Endodermal cell (in vitro differentiated cells): ENCODE data around the gene AAR2. TPM values are rescaled to one million over a fixed set of nuclear protein-coding genes. Genes with fewer than 3 reads are reported as not detected.

Experiments
- DNase-seq: peaks from one replicate; pipeline ENCODE4 v3.0.0-alpha.2; 2017
- H3K27ac ChIP-seq: 2 replicates; pipeline ENCODE4 v1.5.1; 2013; ENCODE audit warnings: mild to moderate bottlenecking, low read depth, low read length, moderate library complexity
- H3K27me3 ChIP-seq: 2 replicates; pipeline ENCODE4 v1.6.1; 2013; ENCODE audit warnings: mild to moderate bottlenecking, low read length, moderate library complexity; ENCODE audit not compliant: insufficient read depth, control insufficient read depth, poor library complexity, severe bottlenecking
- H3K36me3 ChIP-seq: 2 replicates; pipeline ENCODE4 v1.7.0; 2013; ENCODE audit warnings: mild to moderate bottlenecking, low read length, moderate library complexity; ENCODE audit not compliant: control insufficient read depth, insufficient read depth
- H3K4me1 ChIP-seq: one replicate; pipeline ENCODE4 v1.7.0; 2013; ENCODE audit warnings: low read length; ENCODE audit not compliant: control insufficient read depth, insufficient read depth
- H3K4me3 ChIP-seq: 2 replicates; pipeline ENCODE4 v1.5.1; 2013; ENCODE audit warnings: mild to moderate bottlenecking, low read length, moderate library complexity
- H3K9ac ChIP-seq: 2 replicates; pipeline ENCODE4 v1.6.1; 2013; ENCODE audit warnings: mild to moderate bottlenecking, low read length, moderate library complexity; ENCODE audit not compliant: poor library complexity, severe bottlenecking; ENCODE audit errors: extremely low read depth
- H3K9me3 ChIP-seq: 2 replicates; pipeline ENCODE4 v1.6.1; 2013; ENCODE audit warnings: mild to moderate bottlenecking, low read length, moderate library complexity; ENCODE audit not compliant: control insufficient read depth
- H3K27ac Mint-ChIP-seq: 2 replicates; pipeline ENCODE4 v1.8.0; 2020; ENCODE audit warnings: mixed read lengths
- H3K27me3 Mint-ChIP-seq: 2 replicates; pipeline ENCODE4 v1.8.0; 2021; ENCODE audit warnings: mild to moderate bottlenecking, mixed read lengths; ENCODE audit not compliant: insufficient read depth
- H3K36me3 Mint-ChIP-seq: 2 replicates; pipeline ENCODE4 v1.8.0; 2020; ENCODE audit warnings: low read depth, mixed read lengths
- H3K4me1 Mint-ChIP-seq: 2 replicates; pipeline ENCODE4 v1.8.0; 2020; ENCODE audit warnings: mixed read lengths
- H3K4me3 Mint-ChIP-seq: 2 replicates; pipeline ENCODE4 v1.8.0; 2020; ENCODE audit warnings: mild to moderate bottlenecking, moderate library complexity, mixed read lengths
- H3K9me3 Mint-ChIP-seq: 2 replicates; pipeline ENCODE4 v1.8.0; 2020; ENCODE audit warnings: mild to moderate bottlenecking, mixed read lengths
- CTCF ChIP-seq: fragments of 200-600 bp; sonication (generic); conservative IDR thresholded peaks from 2 replicates; pipeline ENCODE4 v1.5.0; 2021; ENCODE audit warnings: antibody characterized with exemption, mild to moderate bottlenecking
- whole genome bisulfite sequencing, 2 experiments: methylation state at CpG; one replicate each; pipeline versions ENCODE4 v1.1.5 to v1.1.7; 2013; ENCODE audit warnings: missing lambda C conversion rate in 2 of 2, mixed read lengths in 1 of 2; ENCODE audit not compliant: insufficient coverage in 1 of 2, insufficient read length in 1 of 2; 5-methylcytosine and 5-hydroxymethylcytosine counted together
- total RNA-seq, 2 donors: library from RNA; stranded (reverse); fragmentation: NEBNext Ultra II Directional in 1 of 2; extraction: Animal tissue kit (Norgen Biotek cat#: 25700) in 1 of 2; gene quantifications; 2 replicates in 1 of 2; 3 replicates in 1 of 2; pipeline ENCODE4 v1.2.1, GENCODE V29; 2021

Gene AAR2
- total RNA-seq, 2 donors from 2014 or later, result 23.5 to 24.3 TPM

- H3K4me3 ChIP-seq, result no peak overlapping the region
- H3K27ac Mint-ChIP-seq, result no peak overlapping the region
- H3K9me3 Mint-ChIP-seq, result no peaks in the 10 kb centered on the region
- H3K27me3 ChIP-seq, result no peaks in the 10 kb centered on the region
- H3K27ac ChIP-seq, result no peak overlapping the region
- H3K9me3 ChIP-seq, result no peaks in the 10 kb centered on the region
- no peak for DNase-seq
- no peak for TF ChIP-seq CTCF
- no peaks in the 10 kb centered on the region for H3K4me1 Mint-ChIP-seq
- no peak overlapping the region for H3K4me3 Mint-ChIP-seq
- H3K9ac ChIP-seq, result no peak overlapping the region
- H3K4me1 ChIP-seq, result no peaks in the 10 kb centered on the region
- H3K36me3 Mint-ChIP-seq, result no peaks in the 10 kb centered on the region
- 87 to 88% methylated on average over 5 to 6 of the region's 6 CpGs for WGBS, 2 experiments
- no peaks in the 10 kb centered on the region for H3K36me3 ChIP-seq
- peaks cover 9% of the 10 kb centered on the region for H3K27me3 Mint-ChIP-seq
Observed at GRCh38 chr20:36228770-36229169, 7.5 kb upstream of the AAR2 start.

DNA sequence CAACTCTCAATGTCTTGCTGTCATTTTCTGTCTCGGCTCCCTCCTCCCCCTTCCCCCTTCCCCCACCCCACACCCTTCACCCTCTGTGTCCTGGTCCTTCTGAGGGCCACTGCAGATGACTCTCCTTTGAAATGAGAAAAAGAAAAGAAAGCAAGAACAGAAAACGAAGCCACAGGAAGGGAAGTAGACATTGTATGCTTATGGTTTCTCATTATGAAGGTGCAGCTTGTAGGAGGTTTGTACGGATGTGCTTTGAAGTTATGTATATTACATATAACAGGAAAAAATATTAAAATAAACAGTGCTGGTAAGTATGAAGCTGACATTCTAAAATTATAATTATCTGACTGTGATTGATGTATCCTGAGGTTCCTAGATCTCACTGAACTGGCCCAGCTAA lies 6.3 kb upstream of the AAR2 start:
- 87 to 100% methylated on average over 1 to 2 of the region's 3 CpGs for WGBS, 2 experiments
- Histone ChIP-seq H3K4me1 (no peaks in the 10 kb centered on the region), H3K9me3 (no peaks in the 10 kb centered on the region), H3K36me3 (no peaks in the 10 kb centered on the region), H3K9ac (no peak overlapping the region), H3K27me3 (no peaks in the 10 kb centered on the region), H3K4me3 (no peak overlapping the region), H3K27ac (no peak overlapping the region)
- Mint-ChIP-seq H3K4me1 (no peaks in the 10 kb centered on the region), H3K27me3 (peaks cover 9% of the 10 kb centered on the region), H3K27ac (no peak overlapping the region), H3K36me3 (no peaks in the 10 kb centered on the region), H3K9me3 (no peaks in the 10 kb centered on the region), H3K4me3 (no peak overlapping the region)
- TF ChIP-seq CTCF, result no peak
- no peak for DNase-seq

GRCh38 chr20:36231331-36231730 lies 4.9 kb upstream of the AAR2 start:
- DNase-seq, result peak; percentile 63
- H3K9ac ChIP-seq, result no peak overlapping the region
- H3K9me3 Mint-ChIP-seq, result no peaks in the 10 kb centered on the region
- H3K4me1 ChIP-seq, result no peaks in the 10 kb centered on the region
- no peak overlapping the region for H3K27ac Mint-ChIP-seq
- H3K4me1 Mint-ChIP-seq, result peaks cover 5% of the 10 kb centered on the region
- H3K36me3 ChIP-seq, result no peaks in the 10 kb centered on the region
- no peak overlapping the region for H3K4me3 Mint-ChIP-seq
- peak; percentile 21 for TF ChIP-seq CTCF
- H3K9me3 ChIP-seq, result no peaks in the 10 kb centered on the region
- H3K4me3 ChIP-seq, result no peak overlapping the region
- no peaks in the 10 kb centered on the region for H3K27me3 ChIP-seq
- peaks cover 9% of the 10 kb centered on the region for H3K27me3 Mint-ChIP-seq
- H3K27ac ChIP-seq, result no peak overlapping the region
- 84 to 100% methylated on average over 3 to 7 of the region's 7 CpGs for WGBS, 2 experiments
- H3K36me3 Mint-ChIP-seq, result no peaks in the 10 kb centered on the region
